GM12878 (cell line): ENCODE results near the gene GPR107. TPM values are rescaled to one million over a fixed set of nuclear protein-coding genes. Genes with fewer than 3 reads are reported as not detected.

Source experiments
- ATAC-seq: fragments of 200-7000 bp; cut with Tn5 transposase; 3 replicates; pipeline ENCODE4 v1.9.1; 2020; ENCODE audit warnings: mild to moderate bottlenecking, moderate library complexity
- BruUV-seq: library from RNA; stranded (reverse); fragments of 400-500 nt; replicated peaks from 2 replicates; lab custom pipeline; 2021; lab: Mats Ljungman, UMichigan
- CTCF ChIA-PET: fragments of 300-600 bp; sonication (Branson Sonifier 250); formaldehyde crosslinking; extraction: SDS; loops from one replicate; lab custom pipeline; 2021; ENCODE audit warnings: inconsistent platforms; lab: Yijun Ruan, JAX
- POLR2A ChIA-PET: fragments of 350-600 bp; formaldehyde crosslinking; extraction: SDS; loops from one replicate; lab custom pipeline; 2021; ENCODE audit warnings: inconsistent platforms; lab: Charles Lee
- RAD21 ChIA-PET: fragments of 300-600 bp; sonication (Branson Sonifier 250); formaldehyde crosslinking; loops from one replicate; lab custom pipeline; 2023; ENCODE audit warnings: antibody characterized with exemption; ENCODE audit not compliant: unreplicated experiment; lab: Charles Lee
- SMC1A ChIA-PET: fragments of 300-600 bp; sonication (Branson Sonifier 250); formaldehyde crosslinking; loops from one replicate; lab custom pipeline; 2023; ENCODE audit not compliant: unreplicated experiment, uncharacterized antibody; lab: Charles Lee
- DNase-seq: peaks from one replicate; pipeline ENCODE4 v3.0.0-alpha.2; 2011; ENCODE audit warnings: low read depth, low spot score
- FAIRE-seq: peaks from 3 replicates; lab custom pipeline; 2011; peaks lifted over from hg19 to GRCh38; lab: Jason Lieb, UNC
- H2AFZ ChIP-seq: 2 replicates; pipeline ENCODE4 v1.6.0; 2011; ENCODE audit warnings: low read depth, low read length, control low read depth; ENCODE audit not compliant: control insufficient read depth
- H3K27ac ChIP-seq: 2 replicates; pipeline ENCODE4 v1.5.1; 2011; ENCODE audit warnings: control low read depth; ENCODE audit not compliant: control insufficient read depth, insufficient read depth
- H3K27me3 ChIP-seq, 2 experiments: replicated peaks in 1 of 2; 2 replicates each; pipeline versions ENCODE4 v1.6.0 to v1.6.1; 2011; ENCODE audit warnings: low read length in 1 of 2; ENCODE audit not compliant: control insufficient read depth in 2 of 2, insufficient read depth in 2 of 2
- H3K36me3 ChIP-seq, 2 experiments: 2 replicates each; pipeline ENCODE4 v1.5.1; 2011; ENCODE audit warnings: low read length in 1 of 2; ENCODE audit not compliant: control insufficient read depth in 2 of 2, insufficient read depth in 2 of 2
- H3K4me1 ChIP-seq: 2 replicates; pipeline ENCODE4 v1.6.1; 2011; ENCODE audit warnings: mild to moderate bottlenecking, low read length, moderate library complexity, mixed read lengths; ENCODE audit not compliant: control insufficient read depth, insufficient read depth
- H3K4me2 ChIP-seq: 2 replicates; pipeline ENCODE4 v1.6.0; 2011; ENCODE audit warnings: control low read depth; ENCODE audit not compliant: control insufficient read depth, insufficient read depth
- H3K4me3 ChIP-seq: fragments of 200-600 bp; sonication (generic); 2 replicates; pipeline ENCODE4 v1.5.1; 2016
- H3K79me2 ChIP-seq: 2 replicates; pipeline ENCODE4 v1.6.0; 2011; ENCODE audit warnings: low read length; ENCODE audit not compliant: control insufficient read depth, insufficient read depth
- H3K9ac ChIP-seq: 2 replicates; pipeline ENCODE4 v1.8.0; 2011; ENCODE audit warnings: low read length, control low read depth, mixed read lengths; ENCODE audit not compliant: control insufficient read depth, insufficient read depth
- H3K9me3 ChIP-seq: replicated peaks from 3 replicates; pipeline ENCODE4 v1.5.1; 2011; ENCODE audit warnings: mild to moderate bottlenecking, low read length; ENCODE audit not compliant: control insufficient read depth, insufficient read depth
- H4K20me1 ChIP-seq: 2 replicates; pipeline ENCODE4 v1.6.0; 2011; ENCODE audit not compliant: control insufficient read depth, insufficient read depth
- HCFC1 ChIP-seq: fragments of 150-350 bp; IDR thresholded peaks from 2 replicates; pipeline ENCODE4 v1.6.1; 2014; ENCODE audit warnings: low read length
- NR2F1 ChIP-seq: fragments of 450-650 bp; conservative IDR thresholded peaks from 2 replicates; pipeline ENCODE4 v1.6.1; 2017; ENCODE audit warnings: mild to moderate bottlenecking
- RBBP5 ChIP-seq: fragments of 200-600 bp; sonication (generic); conservative IDR thresholded peaks from 2 replicates; pipeline ENCODE4 v1.6.1; 2016
- SREBF1 ChIP-seq: IDR thresholded peaks from 2 replicates; pipeline ENCODE4 v1.6.1; 2012; ENCODE audit warnings: mild to moderate bottlenecking, low read length
- ZNF274 ChIP-seq: IDR thresholded peaks from one replicate; pipeline ENCODE4 v1.8.0; 2011; ENCODE audit not compliant: insufficient read length, insufficient read depth
- WGBS: methylation state at CpG from one replicate; pipeline ENCODE4 v1.1.6; 2016; ENCODE audit warnings: low lambda C conversion rate; ENCODE audit not compliant: insufficient replicate concordance, insufficient coverage; ENCODE audit errors: missing lambda C conversion rate; 5-methylcytosine and 5-hydroxymethylcytosine counted together
- in situ Hi-C: fragments of 300-500 bp; cut with MboI; formaldehyde crosslinking; loops from 9 replicates; pipeline ENCODE4 v1.14.3; 2018; ENCODE audit warnings: mixed read lengths
- intact Hi-C: fragments of 100-400 bp; cut with micrococcal nuclease; formaldehyde crosslinking; loops from one replicate; pipeline ENCODE4 v1.14.2; 2022; ENCODE audit not compliant: unreplicated experiment
- polyA plus RNA-seq, 11 experiments: library from polyadenylated mRNA; depleted of rRNA in 4 of 11; unstranded in 6 of 11; stranded (reverse) in 5 of 11; fragments of >200 nt; fragmentation: Nextera tagmentation in 4 of 11; fragmentation: Illumina TruSeq in 1 of 11; extraction: Ambion mirVana in 4 of 11; extraction: Trizol in 1 of 11; gene quantifications; 1 replicate in 1 of 11; 2 replicates in 10 of 11; pipeline versions ENCODE4 v1.2.1 to v1.2.3, GENCODE V29; 2011 to 2016; ENCODE audit warnings: inconsistent platforms in 2 of 11, missing spikeins in 2 of 11, low read depth in 1 of 11
- total RNA-seq, 4 experiments: library from RNA; depleted of rRNA in 3 of 4; stranded (reverse); fragments of >200 nt in 3 of 4; fragmentation: Illumina TruSeq in 1 of 4; extraction: Trizol in 1 of 4; gene quantifications; 2 replicates each; pipeline versions ENCODE4 v1.2.1 to v1.2.3, GENCODE V29; 2013 to 2021
- TF ChIP-seq, protein P1 (sequence below): fragments of 450-650 bp; IDR thresholded peaks from 2 replicates; pipeline ENCODE4 v1.6.1; 2016; ENCODE audit warnings: mild to moderate bottlenecking

The GPR107 gene
- total and polyA plus RNA-seq, 10 of the 15 experiments (the other 5 are each of a cell fraction or from before 2014, with no cell fraction given), result 2.7 to 21.4 (median 10.6) TPM

DNA sequence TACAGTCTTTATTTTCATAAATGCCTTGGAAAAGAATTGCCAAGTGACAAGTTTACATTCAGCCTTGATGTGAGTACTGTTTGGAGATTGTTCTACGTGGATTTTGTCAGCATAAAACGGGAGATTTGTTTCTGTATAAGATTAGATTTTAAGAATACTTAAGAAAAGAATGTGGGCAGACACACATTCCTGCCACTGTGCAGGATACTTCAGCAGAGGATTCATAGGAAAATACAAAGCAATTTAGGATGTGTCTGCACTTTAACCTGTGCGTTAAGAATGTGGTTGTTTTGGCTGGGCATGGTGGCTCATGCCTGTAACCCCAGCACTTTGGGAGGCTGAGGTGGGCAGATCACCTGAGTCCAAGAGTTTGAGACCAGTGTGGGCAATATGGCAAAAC lies 37.2 kb downstream of the GPR107 start (continued):
- TF ChIP-seq RBBP5, result no peak

DNA sequence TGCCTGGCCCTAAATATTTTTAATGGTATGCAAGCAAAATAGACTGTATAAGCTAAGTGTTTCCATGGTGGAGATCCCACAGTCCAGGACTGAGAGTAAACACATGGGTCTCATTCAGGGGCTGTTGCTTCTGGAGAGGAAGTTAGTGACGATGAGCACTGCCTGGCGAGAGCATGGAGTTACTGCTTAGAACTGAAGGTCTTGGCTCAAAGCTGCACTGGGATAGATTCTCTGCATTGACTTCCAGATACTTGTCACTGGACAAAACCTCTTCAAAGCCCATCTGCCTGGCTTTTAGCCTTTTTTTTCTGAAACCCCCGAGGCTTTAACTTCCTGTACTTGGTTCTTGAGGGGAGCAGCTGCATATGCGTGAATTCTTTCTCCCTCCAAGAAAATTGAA lies 39.2 kb downstream of the GPR107 start:
- no peak for DNase-seq
- Histone ChIP-seq H4K20me1 (no peaks in the 10 kb centered on the region), H3K4me1 (0 out of 2 replicates have a peak, but pooled peaks cover 3% of the 10 kb centered on the region), H3K27ac (no peak overlapping the region), H3K36me3 (peaks cover 8 to 27% of the 10 kb centered on the region in 2 experiments), H3K4me3 (no peak overlapping the region), H3K79me2 (peaks cover 4% of the 10 kb centered on the region), H2AFZ (no peak overlapping the region), H3K27me3 (no peaks in the 10 kb centered on the region), H3K9me3 (no peaks in the 10 kb centered on the region), H3K4me2 (no peak overlapping the region), H3K9ac (no peak overlapping the region)
- ChIA-PET CTCF (interaction anchor here (2.1 kb wide), 1 partner anchor 208 kb away, joined by 5 read pairs; no protein-coding TSS in a partner anchor), POLR2A (no interaction called here), RAD21 (interaction anchor here (0.6 kb wide), 1 partner anchor 75 kb away, joined by 7 read pairs; no protein-coding TSS in a partner anchor), SMC1A (interaction anchor here (0.7 kb wide), 1 partner anchor 49 kb away, joined by 3 read pairs; no protein-coding TSS in a partner anchor)
- no peak for FAIRE-seq
- intact Hi-C loops (no loop called here), in situ Hi-C loops (no loop called here)
- no TSS peak for BruUV-seq
- 82% methylated on average over 4 of the region's 4 CpGs for WGBS
- no peak for TF ChIP-seq HCFC1
- TF ChIP-seq, protein P1, sequence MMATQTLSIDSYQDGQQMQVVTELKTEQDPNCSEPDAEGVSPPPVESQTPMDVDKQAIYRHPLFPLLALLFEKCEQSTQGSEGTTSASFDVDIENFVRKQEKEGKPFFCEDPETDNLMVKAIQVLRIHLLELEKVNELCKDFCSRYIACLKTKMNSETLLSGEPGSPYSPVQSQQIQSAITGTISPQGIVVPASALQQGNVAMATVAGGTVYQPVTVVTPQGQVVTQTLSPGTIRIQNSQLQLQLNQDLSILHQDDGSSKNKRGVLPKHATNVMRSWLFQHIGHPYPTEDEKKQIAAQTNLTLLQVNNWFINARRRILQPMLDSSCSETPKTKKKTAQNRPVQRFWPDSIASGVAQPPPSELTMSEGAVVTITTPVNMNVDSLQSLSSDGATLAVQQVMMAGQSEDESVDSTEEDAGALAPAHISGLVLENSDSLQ, result no peak
- TF ChIP-seq SREBF1, result no peak
- no peak for ATAC-seq

DNA sequence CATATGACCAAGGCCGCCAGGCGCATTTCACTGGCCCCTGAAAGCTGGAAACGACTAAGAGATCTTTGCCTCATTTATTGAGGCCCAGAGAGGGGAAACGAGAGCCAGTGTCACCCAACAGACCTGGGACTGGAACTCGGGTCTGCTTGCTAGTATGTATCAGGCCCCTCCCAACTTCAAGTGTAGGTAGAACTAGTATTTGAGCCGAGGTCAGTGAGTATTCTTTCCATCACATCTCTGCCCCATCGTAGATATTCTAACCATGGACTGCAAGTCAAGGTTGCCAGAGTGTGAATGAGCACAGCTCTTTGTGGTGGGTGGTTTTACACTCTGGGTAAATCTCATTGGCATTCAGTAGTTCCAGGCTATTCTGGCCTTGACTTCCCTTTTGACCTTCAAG lies 42.2 kb downstream of the GPR107 start:
- ATAC-seq, result peak; percentile 88

More for the DNA sequence above, 42.2 kb downstream of the GPR107 start:
- Histone ChIP-seq H3K79me2 (peaks cover 17% of the 10 kb centered on the region), H3K9me3 (no peaks in the 10 kb centered on the region), H3K27ac (peak overlapping the region; percentile 28), H3K27me3 (no peaks in the 10 kb centered on the region), H3K4me2 (no peak overlapping the region), H3K36me3 (peaks cover 13 to 36% of the 10 kb centered on the region in 2 experiments), H3K4me1 (peaks cover 6% of the 10 kb centered on the region), H4K20me1 (no peaks in the 10 kb centered on the region), H3K9ac (no peak overlapping the region), H3K4me3 (no peak overlapping the region), H2AFZ (no peak overlapping the region)
- ChIA-PET RAD21 (interaction anchor here (1.3 kb wide), 1 partner anchor 144 kb away, joined by 3 read pairs; no protein-coding TSS in a partner anchor), CTCF (interaction anchor here (1.1 kb wide), 1 partner anchor 210 kb away, joined by 3 read pairs; no protein-coding TSS in a partner anchor), POLR2A (no interaction called here), SMC1A (interaction anchor here (0.8 to 1.1 kb wide), 3 partner anchors 54 to 65 kb away, joined by 3 to 5 read pairs (median 4); no protein-coding TSS in a partner anchor)
- intact Hi-C loops (loop anchor here (5.0 kb wide), 1 partner anchor 209 kb away; no protein-coding TSS in a partner anchor), in situ Hi-C loops (no loop called here)
- BruUV-seq, result no TSS peak
- DNase-seq, result peak; percentile 40
- no peak for FAIRE-seq
- 37% methylated on average over 6 of the region's 7 CpGs for WGBS
- 0 out of 2 replicates have a peak, but pooled peaks have one; percentile 47 for TF ChIP-seq NR2F1
- no peak for TF ChIP-seq ZNF274
- TF ChIP-seq, all 136 proteins: peak for 1
